HG03039 (cell line): ENCODE measurements around the gene SLFN12L.
"Not testable (repeated sequence)": the region's sequence is repeated elsewhere in the genome, so short reads cannot be mapped to it uniquely, and the experiment has no call there.

Source experiments
- ATAC-seq: cut with Tn5 transposase; IDR thresholded peaks from one replicate; pipeline ENCODE4 v1.9.1; 2021; ENCODE audit warnings: mild to moderate bottlenecking, moderate library complexity; ENCODE audit not compliant: unreplicated experiment

The SLFN12L gene

GRCh38 chr17:35537601-35538141 lies at the start of gene SLFN12L:
SLFN12L (minus strand) TSS chr17:35537678; CDS start chr17:35522364, 15,314 bp downstream.
- no peak for ATAC-seq

- peak; percentile 14 for ATAC-seq
Measured at GRCh38 chr17:35586569-35587073, 49.1 kb upstream of the SLFN12L start.

DNA sequence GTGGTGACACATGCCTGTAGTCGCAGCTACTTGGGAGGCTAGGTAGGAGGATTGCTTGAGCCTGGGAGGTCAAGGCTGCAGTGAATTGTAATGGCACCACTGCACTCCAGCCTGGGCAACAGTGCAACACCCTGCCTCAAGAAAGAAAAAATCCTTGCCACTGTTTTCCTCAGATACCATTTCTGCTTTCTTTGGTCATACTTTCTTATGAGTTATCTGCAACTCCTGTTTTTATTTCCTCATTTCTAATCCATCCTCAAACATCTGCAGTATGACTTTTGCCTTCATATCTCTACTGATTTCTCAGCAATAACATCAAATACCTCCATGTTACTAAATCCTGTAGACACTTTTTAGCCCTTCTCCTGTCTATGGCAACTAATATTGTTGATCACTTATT lies 46.6 kb upstream of the SLFN12L start:
- no peak for ATAC-seq

DNA sequence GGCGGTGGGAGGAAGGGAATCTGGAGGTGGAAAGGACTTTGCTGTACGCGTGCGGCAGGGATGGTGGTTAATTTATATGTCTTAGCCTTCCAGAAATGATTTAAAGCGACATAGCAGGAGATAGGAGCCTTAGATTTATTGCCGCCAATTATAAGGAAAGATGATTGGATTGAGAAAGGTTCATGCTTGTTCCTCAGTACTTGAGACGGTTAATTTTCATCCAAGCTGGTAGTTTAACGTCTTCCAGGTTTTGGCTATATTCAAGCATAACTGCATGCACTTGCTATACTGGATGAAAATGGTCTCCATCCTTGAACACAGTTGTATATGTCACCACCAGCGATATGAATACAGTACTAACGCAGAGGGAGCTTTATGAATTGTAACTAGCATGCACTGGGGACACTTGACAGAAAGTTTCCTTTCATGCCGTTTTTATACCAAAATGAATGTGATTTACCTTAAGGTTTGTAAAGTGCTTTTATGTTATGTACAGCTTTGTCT lies 41.5 kb upstream of the SLFN12L start:
- no peak for ATAC-seq

DNA sequence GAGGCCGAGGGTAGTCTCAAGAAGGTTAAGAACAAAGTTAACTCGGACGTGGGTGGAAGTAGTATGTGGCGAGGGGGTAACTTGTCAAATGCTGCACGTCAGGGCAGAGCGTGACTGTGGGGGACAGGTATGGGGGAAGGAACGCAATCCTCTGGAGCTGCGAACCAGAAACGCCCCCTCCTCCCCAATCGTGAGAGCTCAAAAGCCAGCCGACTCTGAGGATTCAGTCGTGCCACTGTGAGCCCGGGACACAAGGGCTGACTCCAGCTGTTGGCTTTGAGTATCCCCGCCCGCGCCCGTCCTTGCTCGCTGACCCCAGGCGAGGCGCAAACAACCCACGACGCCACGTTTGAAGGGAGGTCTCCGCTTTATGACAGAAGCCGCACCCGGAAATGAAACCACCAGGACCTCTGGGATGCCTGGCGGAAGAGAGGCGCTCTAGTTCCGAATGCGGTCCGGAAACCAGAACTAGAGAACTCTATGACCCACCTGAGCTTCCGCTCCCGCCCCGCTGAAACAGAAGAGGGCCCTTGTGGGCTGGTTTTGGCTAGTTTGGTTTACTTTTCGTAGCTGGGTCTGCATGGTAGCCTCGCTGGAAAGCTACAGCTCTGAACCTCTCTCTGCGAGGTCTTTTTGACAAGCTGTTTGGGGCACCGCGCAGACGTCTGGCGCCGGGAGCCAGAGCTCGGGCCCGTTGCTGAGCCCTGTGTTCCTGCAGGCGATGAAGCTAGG lies 40.9 kb upstream of the SLFN12L start, which contains the start of gene PEX12:
Gene PEX12 (minus strand): TSS at position 375 of the 732 bp plus-strand sequence. CDS start 550 bp downstream, outside the sequence.
- peak; percentile 76 for ATAC-seq

DNA sequence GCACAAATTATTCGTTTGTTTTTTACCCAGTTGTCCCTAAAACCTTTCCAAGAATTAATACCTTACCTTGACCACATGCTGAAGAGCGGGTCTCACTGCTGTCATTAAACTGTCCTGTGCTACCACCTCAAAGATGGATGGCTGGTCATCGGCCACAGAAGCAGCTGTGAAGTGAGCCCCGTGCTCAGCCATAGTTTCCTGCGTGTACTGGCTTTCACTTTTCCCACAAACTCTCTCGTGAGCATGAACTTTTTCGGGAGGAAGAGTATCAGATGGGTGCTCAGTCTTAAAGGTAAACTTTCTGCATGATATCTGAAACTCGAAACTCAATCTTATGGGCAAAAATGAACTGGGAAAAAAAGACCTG lies 40.3 kb upstream of the SLFN12L start:
- no peak for ATAC-seq

DNA sequence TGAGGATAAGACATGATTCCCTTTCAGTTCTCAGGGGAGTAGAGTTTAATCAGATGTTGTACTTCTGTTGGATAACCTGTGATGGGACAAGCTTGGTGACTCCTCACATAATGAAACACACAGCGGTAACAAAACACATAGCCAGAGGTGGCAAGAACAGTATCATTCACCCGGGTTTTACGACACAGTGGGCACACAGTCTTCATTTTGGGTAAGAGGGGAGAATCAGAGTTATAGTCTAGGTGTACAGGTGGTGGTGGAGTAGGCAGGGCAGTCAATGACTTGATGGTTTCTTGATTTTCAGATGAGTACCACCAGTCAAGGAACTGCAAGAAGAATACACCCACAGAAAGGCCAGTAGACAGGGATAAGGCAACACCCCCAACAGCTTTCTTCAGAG lies 38.3 kb upstream of the SLFN12L start:
- no peak for ATAC-seq

GRCh38 chr17:35569405-35569804 lies 31.9 kb upstream of the SLFN12L start:
- ATAC-seq = no peak

- ATAC-seq = no peak
Measured at GRCh38 chr17:35568561-35568960, 31.1 kb upstream of the SLFN12L start.

DNA sequence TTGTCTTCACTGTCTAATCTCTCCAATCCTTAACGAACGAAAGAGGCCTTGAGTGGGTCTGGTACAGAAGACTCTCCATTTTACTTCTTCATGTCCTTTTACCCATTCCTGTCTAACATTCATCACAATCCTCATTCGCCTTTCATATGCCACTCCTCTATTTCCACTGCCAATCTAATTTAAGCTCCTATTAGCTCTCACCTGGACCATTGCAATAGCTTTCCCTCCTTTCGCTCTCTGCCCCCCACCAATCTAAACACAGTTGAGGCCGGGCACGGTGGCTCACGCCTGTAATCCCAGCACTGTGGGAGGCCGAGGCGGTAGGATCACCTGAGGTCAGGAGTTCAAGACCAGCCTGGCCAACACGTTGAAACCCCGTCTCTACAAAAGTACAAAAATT lies 29.5 kb upstream of the SLFN12L start:
- no peak for ATAC-seq

DNA sequence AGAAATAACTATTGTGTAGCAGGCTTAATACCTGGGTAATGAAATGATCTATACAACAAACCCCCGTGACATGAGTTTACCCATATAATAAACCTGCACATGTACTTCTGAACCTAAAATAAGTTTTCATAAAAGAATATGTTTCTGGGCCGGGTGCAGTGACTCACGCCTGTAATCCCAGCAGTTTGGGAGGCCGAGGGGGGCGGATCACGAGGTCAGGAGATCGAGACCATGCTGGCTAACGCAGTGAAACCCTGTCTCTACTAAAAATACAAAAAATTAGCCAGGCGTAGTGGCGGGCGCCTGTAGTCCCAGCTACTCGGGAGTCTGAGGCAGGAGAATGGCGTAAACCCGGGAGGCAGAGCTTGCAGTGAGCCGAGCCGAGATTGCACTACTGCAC lies 25.7 kb upstream of the SLFN12L start:
- not testable (repeated sequence) for ATAC-seq

DNA sequence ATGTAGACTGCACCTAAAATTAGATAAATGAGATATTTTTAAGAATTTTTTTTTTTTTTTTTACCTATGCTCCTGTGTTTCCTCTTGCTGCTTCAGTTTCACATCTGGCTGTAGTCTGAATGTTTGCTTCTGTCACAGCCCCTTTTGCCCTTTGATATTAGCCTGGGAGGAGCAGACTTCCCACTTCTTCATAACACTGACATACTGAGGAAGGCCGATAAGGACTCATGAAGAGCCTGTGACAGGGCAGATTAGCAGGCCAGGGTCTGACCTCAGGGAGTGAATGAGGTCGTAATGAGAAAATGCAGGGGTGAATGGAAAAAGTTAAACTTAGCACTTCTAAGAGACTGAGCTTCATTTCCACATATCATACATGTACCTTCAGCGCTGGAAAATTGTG lies 23.2 kb upstream of the SLFN12L start, which contains the start of gene SLFN14:
Gene SLFN14 (minus strand): TSS at position 117 of the 400 bp plus-strand sequence. CDS start 2,757 bp downstream, outside the sequence.
- no peak for ATAC-seq

DNA sequence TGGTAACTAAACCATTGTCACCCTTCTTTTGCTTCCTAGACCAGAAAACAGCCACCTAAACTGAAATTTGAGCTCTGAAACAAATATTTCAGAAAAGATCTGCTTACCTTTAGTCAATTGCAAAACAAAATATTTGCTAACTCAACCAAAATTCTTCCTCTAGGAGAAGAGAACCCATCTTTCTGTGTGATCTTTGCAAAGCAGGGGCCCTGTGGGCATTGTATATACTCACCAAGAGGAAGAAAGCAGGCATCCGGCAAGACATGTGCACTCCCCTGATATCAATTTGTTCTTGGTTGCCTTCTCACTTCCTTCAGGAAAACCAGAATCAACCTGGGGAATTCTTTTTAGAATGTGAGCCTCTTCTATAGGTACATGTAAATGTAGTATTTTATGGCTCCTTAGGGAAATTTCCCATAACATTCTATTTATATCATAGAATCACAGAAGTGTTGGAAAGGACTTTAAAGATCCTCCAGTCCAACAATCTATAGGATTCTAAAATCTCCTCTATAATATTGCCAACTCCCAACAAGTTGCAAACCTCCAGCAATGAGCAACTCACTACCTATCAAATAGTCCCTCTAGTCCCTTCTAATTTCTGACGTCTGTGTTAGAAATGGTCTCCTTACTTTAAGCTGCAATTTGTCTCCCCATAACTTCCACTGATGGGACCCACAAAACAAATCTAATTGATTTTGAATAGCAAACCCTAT lies 22.2 kb upstream of the SLFN12L start:
- no peak for ATAC-seq

DNA sequence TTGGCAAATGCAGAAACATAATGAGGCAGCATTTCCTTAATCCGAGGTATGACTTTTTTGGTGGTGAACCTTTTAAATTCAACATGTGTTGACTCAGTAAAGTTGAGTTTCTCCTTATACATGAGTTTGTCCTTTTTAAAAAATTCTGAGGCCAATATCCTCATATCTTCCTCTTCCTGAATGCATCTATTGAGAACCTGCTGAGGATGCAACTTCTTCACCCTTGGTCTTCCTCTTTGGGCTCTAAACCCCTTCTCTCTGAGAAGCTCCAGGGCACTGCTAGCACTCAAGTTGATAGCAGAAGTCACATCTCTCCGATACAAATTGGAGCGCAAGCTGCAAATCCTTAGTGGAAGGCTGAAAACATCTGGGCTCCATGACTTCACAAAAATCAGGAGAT lies 19.9 kb upstream of the SLFN12L start:
- no peak for ATAC-seq

- no peak for ATAC-seq
Measured at GRCh38 chr17:35555691-35556090, 18.2 kb upstream of the SLFN12L start.

- no peak for ATAC-seq
Measured at GRCh38 chr17:35554668-35555067, 17.2 kb upstream of the SLFN12L start.

- no peak for ATAC-seq
Measured at GRCh38 chr17:35553310-35553709, 15.8 kb upstream of the SLFN12L start.

GRCh38 chr17:35548978-35549377 lies 11.5 kb upstream of the SLFN12L start:
- ATAC-seq = no peak

GRCh38 chr17:35548208-35548810 lies 10.8 kb upstream of the SLFN12L start:
- no peak for ATAC-seq

GRCh38 chr17:35546487-35546886 lies 9.0 kb upstream of the SLFN12L start:
- no peak for ATAC-seq

GRCh38 chr17:35545150-35545549 lies 7.7 kb upstream of the SLFN12L start:
- no peak for ATAC-seq
